Panc1 (cell line): Measurements from ENCODE around the gene OR13C3. TPM values are rescaled to one million over a fixed set of nuclear protein-coding genes. Genes with fewer than 3 reads are reported as not detected.

ENCODE experiments used
- ATAC-seq: fragments of 200-7000 bp; cut with Tn5 transposase; 2 replicates; pipeline ENCODE4 v1.9.1; 2020; ENCODE audit warnings: mild to moderate bottlenecking, moderate library complexity
- BruUV-seq: library from RNA; stranded (reverse); fragments of 400-500 nt; replicated peaks from 2 replicates; lab custom pipeline; 2021; lab: Mats Ljungman, UMichigan
- CTCF ChIA-PET: fragments of 300-600 bp; sonication (Branson Sonifier 250); formaldehyde crosslinking; loops from one replicate; lab custom pipeline; 2022; ENCODE audit warnings: antibody characterized with exemption; lab: Charles Lee
- POLR2A ChIA-PET: fragments of 300-600 bp; sonication (Branson Sonifier 250); formaldehyde crosslinking; loops from one replicate; lab custom pipeline; 2022; ENCODE audit warnings: antibody characterized with exemption; lab: Charles Lee
- DNase-seq: peaks from one replicate; pipeline ENCODE4 v3.0.0-alpha.2; 2010; ENCODE audit warnings: low read depth, low spot score
- H3K27ac ChIP-seq: 2 replicates; pipeline ENCODE4 v1.5.1; 2011; ENCODE audit warnings: mild to moderate bottlenecking, low read length, inconsistent platforms
- H3K27me3 ChIP-seq: fragments of 200-500 bp; sonication (Bioruptor generic); 2 replicates; pipeline ENCODE4 v1.6.0; 2014; ENCODE audit warnings: low read length, inconsistent platforms; ENCODE audit not compliant: control insufficient read depth, insufficient read depth
- H3K36me3 ChIP-seq: fragments of 200-500 bp; sonication (Bioruptor generic); 2 replicates; pipeline ENCODE4 v1.5.1; 2014; ENCODE audit warnings: inconsistent platforms, mild to moderate bottlenecking, low read length, moderate library complexity; ENCODE audit not compliant: control insufficient read depth, insufficient read depth
- H3K4me1 ChIP-seq: 2 replicates; pipeline ENCODE4 v1.5.1; 2011; ENCODE audit warnings: inconsistent platforms, mild to moderate bottlenecking, low read length, moderate library complexity; ENCODE audit not compliant: control insufficient read depth, insufficient read depth
- H3K4me3 ChIP-seq, 2 experiments: 2 replicates each; pipeline ENCODE4 v1.5.1; 2011 to 2012; ENCODE audit warnings: low read depth in 2 of 2, low read length in 2 of 2, mild to moderate bottlenecking in 2 of 2, inconsistent platforms in 1 of 2, moderate library complexity in 1 of 2
- H3K9me3 ChIP-seq: fragments of 200-500 bp; sonication (Bioruptor generic); 2 replicates; pipeline ENCODE4 v1.5.1; 2014; ENCODE audit warnings: low read depth, mild to moderate bottlenecking, inconsistent platforms, low read length, moderate library complexity; ENCODE audit not compliant: control insufficient read depth, insufficient read depth
- POLR2AphosphoS5 ChIP-seq: IDR thresholded peaks from 2 replicates; pipeline ENCODE4 v1.6.1; 2012; ENCODE audit warnings: mild to moderate bottlenecking, low read depth, low read length, moderate library complexity
- SIN3A ChIP-seq: IDR thresholded peaks from 2 replicates; pipeline ENCODE4 v1.6.1; 2012; ENCODE audit warnings: low read depth, mild to moderate bottlenecking, low read length, moderate library complexity, borderline replicate concordance; ENCODE audit not compliant: insufficient read depth
- TCF7L2 ChIP-seq: IDR thresholded peaks from 2 replicates; pipeline ENCODE4 v1.6.1; 2011; ENCODE audit warnings: mild to moderate bottlenecking, low read depth, low read length, inconsistent platforms
- in situ Hi-C: cut with HindIII; loops from 2 replicates; pipeline ENCODE4 v1.10.0; 2016; ENCODE audit warnings: low sequenced_read_pairs, low pct_unique_long_range_greater_than_20kb
- intact Hi-C: fragments of 100-400 bp; cut with micrococcal nuclease; formaldehyde crosslinking; loops from one replicate; pipeline ENCODE4 v1.10.0; 2022; ENCODE audit not compliant: unreplicated experiment
- total RNA-seq: library from RNA; stranded (reverse); gene quantifications from one replicate; pipeline ENCODE4 v1.2.1, GENCODE V29; 2021; ENCODE audit not compliant: unreplicated experiment
- TF ChIP-seq, protein P1 (sequence below): fragments of 450-650 bp; IDR thresholded peaks from 2 replicates; pipeline ENCODE4 v1.5.1; 2017; ENCODE audit warnings: mild to moderate bottlenecking
- TF ChIP-seq, protein P2 (sequence below), 2 experiments: IDR thresholded peaks; 2 replicates each; pipeline ENCODE4 v1.6.1; 2011 to 2012; ENCODE audit warnings: low read depth in 2 of 2, control low read depth in 1 of 2, low read length in 1 of 2, mild to moderate bottlenecking in 1 of 2, moderate library complexity in 1 of 2; ENCODE audit not compliant: insufficient read depth in 1 of 2

The OR13C3 gene
- total RNA-seq, 1 experiment from 2014 or later, result not detected

DNA sequence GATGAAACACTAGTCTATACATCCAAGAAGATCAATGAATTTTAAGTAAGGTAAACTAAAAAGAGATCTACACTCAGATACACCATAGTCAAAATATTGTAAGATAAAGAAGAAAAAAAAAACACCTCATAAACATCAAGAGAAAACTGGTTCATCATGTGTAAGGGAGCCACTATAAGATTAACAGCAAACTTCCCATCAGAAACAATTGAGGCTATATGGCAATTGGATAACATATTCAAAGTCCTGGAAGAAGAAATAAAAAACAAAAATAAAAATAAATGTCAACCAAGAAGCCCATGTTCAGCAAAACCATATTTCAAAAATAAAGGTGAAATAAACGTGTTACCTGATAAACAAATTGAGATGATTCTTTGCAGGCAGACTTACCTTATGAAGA is 36.0 kb upstream of the OR13C3 start:
- intact Hi-C loops, result no loop called here
- Histone ChIP-seq H3K9me3 (no peaks in the 10 kb centered on the region), H3K27ac (no peak overlapping the region), H3K36me3 (no peaks in the 10 kb centered on the region), H3K4me1 (no peaks in the 10 kb centered on the region), H3K4me3 (no peak overlapping the region), H3K27me3 (no peaks in the 10 kb centered on the region)
- TF ChIP-seq TCF7L2, result no peak
- no peak for TF ChIP-seq POLR2AphosphoS5
- TF ChIP-seq, protein P1, sequence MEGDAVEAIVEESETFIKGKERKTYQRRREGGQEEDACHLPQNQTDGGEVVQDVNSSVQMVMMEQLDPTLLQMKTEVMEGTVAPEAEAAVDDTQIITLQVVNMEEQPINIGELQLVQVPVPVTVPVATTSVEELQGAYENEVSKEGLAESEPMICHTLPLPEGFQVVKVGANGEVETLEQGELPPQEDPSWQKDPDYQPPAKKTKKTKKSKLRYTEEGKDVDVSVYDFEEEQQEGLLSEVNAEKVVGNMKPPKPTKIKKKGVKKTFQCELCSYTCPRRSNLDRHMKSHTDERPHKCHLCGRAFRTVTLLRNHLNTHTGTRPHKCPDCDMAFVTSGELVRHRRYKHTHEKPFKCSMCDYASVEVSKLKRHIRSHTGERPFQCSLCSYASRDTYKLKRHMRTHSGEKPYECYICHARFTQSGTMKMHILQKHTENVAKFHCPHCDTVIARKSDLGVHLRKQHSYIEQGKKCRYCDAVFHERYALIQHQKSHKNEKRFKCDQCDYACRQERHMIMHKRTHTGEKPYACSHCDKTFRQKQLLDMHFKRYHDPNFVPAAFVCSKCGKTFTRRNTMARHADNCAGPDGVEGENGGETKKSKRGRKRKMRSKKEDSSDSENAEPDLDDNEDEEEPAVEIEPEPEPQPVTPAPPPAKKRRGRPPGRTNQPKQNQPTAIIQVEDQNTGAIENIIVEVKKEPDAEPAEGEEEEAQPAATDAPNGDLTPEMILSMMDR, result no peak
- TF ChIP-seq, protein P2, sequence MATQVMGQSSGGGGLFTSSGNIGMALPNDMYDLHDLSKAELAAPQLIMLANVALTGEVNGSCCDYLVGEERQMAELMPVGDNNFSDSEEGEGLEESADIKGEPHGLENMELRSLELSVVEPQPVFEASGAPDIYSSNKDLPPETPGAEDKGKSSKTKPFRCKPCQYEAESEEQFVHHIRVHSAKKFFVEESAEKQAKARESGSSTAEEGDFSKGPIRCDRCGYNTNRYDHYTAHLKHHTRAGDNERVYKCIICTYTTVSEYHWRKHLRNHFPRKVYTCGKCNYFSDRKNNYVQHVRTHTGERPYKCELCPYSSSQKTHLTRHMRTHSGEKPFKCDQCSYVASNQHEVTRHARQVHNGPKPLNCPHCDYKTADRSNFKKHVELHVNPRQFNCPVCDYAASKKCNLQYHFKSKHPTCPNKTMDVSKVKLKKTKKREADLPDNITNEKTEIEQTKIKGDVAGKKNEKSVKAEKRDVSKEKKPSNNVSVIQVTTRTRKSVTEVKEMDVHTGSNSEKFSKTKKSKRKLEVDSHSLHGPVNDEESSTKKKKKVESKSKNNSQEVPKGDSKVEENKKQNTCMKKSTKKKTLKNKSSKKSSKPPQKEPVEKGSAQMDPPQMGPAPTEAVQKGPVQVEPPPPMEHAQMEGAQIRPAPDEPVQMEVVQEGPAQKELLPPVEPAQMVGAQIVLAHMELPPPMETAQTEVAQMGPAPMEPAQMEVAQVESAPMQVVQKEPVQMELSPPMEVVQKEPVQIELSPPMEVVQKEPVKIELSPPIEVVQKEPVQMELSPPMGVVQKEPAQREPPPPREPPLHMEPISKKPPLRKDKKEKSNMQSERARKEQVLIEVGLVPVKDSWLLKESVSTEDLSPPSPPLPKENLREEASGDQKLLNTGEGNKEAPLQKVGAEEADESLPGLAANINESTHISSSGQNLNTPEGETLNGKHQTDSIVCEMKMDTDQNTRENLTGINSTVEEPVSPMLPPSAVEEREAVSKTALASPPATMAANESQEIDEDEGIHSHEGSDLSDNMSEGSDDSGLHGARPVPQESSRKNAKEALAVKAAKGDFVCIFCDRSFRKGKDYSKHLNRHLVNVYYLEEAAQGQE (IDR thresholded peaks at IDR 0.05; ENCODE audit: insufficient read depth in 1 of 2, low read depth in 2 of 2, low read length in 1 of 2), result no peak
- TF ChIP-seq SIN3A, result no peak
- BruUV-seq, result no TSS peak
- in situ Hi-C loops, result no loop called here
- DNase-seq (no peak), ATAC-seq (no peak)
- POLR2A ChIA-PET, result no interaction called here
- CTCF ChIA-PET, result no interaction called here

DNA sequence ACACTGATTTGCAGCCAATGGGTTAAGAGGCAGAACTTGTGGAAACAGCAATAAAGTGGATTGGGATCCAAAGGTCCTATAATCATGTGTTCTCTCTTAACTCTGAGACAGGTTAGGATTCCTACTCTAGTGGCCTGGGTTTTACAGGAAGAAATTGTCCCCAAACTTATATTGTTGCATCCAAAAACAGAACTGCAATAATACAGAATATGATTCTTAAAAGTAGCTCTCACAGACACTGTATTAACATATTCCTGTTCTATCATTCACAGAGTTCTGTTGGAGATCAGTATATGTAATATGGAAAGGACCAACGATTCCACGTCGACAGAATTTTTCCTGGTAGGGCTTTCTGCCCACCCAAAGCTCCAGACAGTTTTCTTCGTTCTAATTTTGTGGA is 32.2 kb upstream of the OR13C3 start, which contains the start of gene OR13C8:
OR13C8 (plus strand) TSS at position 301 of the 400 bp plus-strand sequence; CDS start at position 301, 0 bp downstream.
- ATAC-seq (no peak), DNase-seq (no peak)
- Histone ChIP-seq H3K36me3 (no peaks in the 10 kb centered on the region), H3K27ac (no peak within 1 kb of the TSS), H3K4me1 (no peaks in the 10 kb centered on the region), H3K4me3 (no peak within 1 kb of the TSS), H3K9me3 (no peaks in the 10 kb centered on the region), H3K27me3 (no peaks in the 10 kb centered on the region)
- TF ChIP-seq POLR2AphosphoS5 (no peak), TCF7L2 (no peak), SIN3A (no peak)
- TF ChIP-seq, protein P2 (IDR thresholded peaks at IDR 0.05; ENCODE audit: insufficient read depth in 1 of 2, low read depth in 2 of 2, low read length in 1 of 2), result no peak
- TF ChIP-seq, protein P1, result no peak
- ChIA-PET CTCF (no interaction called here), POLR2A (no interaction called here)
- intact Hi-C loops (no loop called here), in situ Hi-C loops (no loop called here)
- BruUV-seq, result no TSS peak
